DMS114 treated with DMSO at 0.1 percent for 48 hours (cell line): ENCODE results near the gene G3BP2.

Experiments used
- DNase-seq: peaks from one replicate; lab custom pipeline; 2025; ENCODE audit not compliant: unreplicated experiment; lab: John Stamatoyannopoulos, UW

Gene G3BP2

DNA sequence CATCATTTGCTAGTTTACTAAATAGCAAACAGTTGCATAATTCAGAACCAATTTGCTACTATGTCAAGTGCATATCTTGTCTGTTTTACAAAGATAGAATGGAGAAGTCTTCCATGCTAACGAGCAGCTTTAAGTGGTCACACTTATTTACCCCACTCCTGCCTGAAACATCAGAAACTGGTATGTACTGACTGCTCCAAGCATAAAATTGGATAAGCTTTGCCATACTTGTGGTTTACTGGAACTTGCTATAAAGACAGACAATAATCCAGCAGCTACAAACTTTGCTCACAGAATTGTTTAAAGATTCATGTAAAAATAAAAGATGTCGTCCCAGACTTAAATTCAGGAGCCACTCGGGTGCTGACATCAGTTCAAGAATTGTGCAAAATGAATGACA lies 29.6 kb downstream of the G3BP2 start:
- no peak for DNase-seq

DNA sequence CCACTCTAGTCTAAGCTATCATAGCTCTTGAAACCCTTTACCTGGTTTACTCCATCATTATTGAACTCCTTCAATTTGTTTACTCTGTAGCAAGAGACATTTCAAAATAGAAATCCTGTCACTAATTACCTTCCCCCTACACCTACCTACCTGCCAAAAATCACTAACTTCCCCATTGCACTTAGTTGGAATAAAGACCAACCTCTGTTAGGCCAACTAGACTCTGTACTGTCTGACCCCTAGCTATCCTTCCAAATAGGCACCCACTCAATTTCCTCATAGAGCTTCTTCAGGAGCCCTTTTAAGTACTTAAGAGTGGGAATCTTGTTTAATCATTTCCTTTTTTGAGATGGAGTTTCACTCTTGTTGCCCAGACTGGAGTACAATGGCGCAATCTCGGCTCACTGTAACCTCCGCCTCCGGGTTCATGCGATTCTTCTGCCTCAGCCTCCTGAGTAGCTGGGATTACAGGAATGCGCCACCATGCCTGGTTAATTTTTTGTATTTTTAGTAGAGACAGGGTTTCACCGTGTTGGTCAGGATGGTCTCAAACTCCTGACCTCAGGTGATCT lies 34.0 kb downstream of the G3BP2 start:
- no peak for DNase-seq

DNA sequence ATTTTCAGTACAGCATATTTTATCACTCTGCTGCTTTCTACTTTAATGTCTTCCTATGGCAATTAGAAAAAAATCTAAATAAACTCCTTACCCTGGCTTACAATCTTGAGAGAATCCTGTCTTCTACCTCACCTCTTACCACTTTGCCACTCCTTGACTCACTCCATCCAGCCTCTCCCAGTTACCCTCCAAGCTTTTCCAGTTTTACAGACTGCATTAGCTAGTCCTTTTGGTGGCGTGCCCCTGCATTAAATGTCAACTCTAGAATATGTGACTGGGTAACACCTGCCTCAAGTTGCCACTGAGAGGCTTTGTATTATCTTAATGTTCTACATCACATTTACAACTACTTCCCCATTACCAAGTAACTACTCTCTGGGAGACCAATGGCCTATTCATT lies 35.4 kb downstream of the G3BP2 start:
- no peak for DNase-seq

DNA sequence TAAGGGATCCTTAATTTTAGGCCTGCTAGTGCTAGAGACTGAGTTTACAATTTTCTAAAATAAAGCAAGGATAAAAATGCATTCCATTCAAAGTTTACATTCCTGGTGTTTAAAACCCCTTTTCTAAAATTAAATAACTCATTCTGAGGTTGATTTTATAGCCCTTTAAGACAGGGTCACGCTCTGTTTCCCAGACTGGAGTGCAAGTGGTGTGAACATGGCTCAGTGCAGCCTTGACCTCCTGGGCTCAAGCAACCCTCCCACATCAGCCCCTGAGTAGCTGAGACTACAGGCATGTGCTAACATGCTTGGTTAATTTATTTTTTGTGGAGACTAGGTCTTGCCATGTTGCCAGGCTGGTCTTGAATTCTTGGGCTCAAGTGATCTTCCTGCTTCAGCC lies 36.0 kb downstream of the G3BP2 start:
- DNase-seq: no peak

DNA sequence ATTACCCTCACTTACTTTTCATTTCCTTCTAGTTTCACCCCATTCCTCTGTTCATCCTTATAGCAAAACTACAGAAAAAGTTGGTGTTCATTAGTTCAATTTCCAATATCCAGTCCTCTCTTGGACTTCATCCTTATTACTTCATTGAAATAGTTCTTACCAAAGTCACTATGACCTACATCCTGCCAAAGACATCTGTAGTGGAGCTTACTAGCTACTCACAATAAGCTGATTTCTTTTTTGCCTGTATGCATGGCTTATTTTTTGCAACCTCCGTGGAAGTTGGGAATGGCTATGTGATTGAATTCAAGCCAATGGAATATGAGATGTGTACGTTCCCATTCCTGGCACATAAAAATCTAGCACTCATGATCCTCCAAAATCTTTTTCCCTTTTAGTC lies 38.3 kb downstream of the G3BP2 start:
- no peak for DNase-seq

DNA sequence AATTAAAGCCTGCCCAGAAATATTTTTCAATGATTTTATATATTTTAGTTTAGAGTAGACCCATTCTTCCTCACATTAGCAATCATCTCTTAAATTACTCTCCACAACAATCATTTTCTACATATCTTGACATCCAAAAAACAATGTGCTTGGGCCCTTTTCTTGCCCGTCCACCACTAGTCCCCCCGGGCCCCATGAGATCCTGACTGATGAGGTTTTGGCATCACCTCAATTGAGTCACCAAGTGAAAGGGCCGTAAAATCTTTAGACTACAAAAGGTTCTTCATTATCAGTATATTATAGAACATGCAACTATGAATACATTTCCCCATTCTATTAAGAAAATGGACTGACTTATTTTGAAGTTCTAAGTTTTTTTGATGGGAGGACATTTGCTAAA lies 38.9 kb downstream of the G3BP2 start:
- DNase-seq: no peak

DNA sequence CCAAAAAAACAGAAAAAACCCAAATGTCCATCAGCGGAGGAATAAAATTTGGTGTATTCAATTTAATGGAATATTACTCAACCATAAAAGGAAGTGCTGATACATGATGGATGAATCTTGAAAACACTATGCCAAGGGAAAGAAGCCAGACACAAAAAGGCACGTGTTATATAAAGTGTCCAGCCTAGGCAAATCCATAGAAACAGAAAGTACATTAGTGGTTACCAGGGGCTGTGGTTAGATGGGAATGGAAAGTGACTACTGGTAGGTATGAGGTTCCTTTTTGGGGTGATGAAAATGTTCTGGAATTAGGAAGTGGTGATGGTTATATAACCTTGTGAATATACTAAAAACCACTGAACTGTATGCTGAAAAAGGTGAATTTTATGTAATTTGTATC lies 39.4 kb downstream of the G3BP2 start:
- no peak for DNase-seq

DNA sequence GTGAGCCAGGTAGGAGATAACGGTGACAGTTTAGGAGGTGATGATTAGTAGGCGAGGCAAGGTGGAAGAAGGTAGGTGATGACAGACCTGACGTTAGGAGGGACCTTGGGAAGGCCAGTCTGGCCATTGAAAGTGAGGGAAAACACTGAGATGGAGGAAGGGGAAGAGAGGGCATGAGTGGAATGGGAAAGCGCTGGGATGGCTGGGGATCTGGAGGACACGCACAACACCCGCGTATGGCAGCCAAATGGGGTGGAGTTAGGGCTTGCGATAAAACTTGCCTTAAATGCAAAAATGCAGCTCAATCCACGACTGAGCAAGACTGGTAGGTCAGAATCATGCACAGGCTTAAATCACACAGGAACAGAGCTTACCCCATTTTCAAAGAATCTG lies 42.3 kb downstream of the G3BP2 start:
- DNase-seq: no peak

DNA sequence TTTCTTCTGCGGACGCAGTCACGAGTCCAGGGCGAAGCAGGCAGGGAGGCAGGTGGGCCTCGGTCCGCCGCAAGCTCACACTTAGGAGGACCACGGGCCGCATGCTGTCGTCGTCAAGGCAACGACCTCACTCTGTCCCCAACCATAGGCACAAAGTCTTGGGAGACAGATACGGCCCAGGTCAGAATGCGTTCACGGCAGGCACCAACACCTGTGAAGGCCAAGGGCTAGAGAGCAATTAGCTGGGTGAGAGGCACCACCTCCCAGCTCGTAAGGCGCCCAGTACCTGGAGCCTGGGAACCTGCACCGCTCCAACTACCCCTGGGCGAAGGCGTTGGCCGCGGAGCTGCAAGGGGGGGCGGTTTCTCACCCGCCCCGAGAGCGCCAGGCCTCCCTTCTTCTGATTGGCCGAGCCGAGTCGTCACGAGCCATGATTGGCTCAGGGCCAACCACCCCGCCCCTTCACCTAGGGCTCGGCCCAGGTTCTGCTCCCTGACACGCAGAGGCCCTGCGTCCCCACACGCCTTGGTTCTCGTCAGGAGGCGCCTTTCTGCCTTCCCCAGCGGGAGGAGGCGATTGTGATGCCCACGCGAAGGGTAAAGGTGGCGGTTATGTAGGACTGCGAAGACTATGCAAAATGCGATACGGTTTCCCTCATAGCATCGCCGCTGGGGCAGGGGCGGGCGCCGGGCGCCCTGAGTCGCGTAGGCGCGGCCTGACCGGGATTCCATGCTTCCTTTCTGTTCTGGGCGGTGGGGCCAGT lies 42.9 kb downstream of the G3BP2 start, which contains the start of gene CDKL2:
TSS of gene CDKL2 (minus strand) at position 355 of the 763 bp plus-strand sequence. CDS start 4,540 bp downstream, outside the sequence.
- no peak for DNase-seq

DNA sequence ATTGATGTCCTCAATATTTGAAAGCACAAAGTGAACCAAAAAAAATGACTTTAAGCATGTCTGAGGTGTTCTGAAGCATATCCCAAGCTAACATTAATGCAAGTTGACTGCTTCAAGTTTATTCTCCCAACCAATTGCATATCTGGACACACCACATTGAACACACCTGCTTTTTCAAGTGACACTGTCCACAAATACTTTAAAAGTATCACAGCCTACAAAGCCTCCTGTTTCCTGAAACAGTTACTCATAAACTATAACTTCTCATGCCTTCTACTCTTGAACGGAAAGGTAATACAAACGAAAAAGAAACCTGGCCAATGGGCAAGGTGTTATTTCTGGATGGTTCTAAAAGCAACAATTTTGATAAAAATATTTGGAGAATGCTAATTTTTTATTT lies 44.0 kb downstream of the G3BP2 start:
- no peak for DNase-seq

DNA sequence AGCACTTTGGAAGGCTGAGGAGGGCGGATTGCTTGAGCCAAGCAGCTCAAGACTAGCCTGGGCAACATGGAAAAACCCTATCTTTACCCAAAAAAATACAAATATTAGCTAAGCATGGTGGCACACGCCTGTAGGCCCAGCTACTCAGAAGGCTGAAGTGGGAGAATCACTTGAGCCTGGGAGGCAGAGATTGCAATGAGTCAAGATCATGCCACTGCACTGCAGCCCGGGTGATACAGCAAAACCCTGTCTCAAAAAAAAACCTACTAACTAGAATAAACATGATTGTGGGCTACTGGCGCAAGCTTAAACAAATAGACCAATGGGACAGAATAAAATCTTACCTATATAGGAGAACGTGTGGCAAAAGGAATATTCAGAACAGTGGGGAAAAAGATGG lies 50.2 kb downstream of the G3BP2 start:
- DNase-seq: no peak

DNA sequence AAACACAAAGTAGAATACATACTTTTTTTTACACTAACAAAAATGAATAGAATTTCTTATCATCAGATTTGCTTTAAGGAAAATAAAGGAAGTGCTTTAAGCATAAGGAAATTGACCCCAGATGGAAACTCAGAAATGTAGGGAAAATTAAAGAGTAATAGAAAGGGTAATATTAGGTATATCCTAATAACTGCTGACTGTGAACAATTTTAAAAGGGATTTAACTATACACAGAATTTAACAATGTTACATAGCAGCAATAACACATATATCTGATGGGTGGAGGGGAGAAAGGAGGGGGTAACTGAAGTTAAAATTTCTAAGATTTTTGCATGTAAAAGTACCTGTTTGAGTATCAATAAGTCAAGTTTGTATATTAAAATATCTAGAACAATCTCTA lies 51.5 kb downstream of the G3BP2 start:
- DNase-seq: no peak

DNA sequence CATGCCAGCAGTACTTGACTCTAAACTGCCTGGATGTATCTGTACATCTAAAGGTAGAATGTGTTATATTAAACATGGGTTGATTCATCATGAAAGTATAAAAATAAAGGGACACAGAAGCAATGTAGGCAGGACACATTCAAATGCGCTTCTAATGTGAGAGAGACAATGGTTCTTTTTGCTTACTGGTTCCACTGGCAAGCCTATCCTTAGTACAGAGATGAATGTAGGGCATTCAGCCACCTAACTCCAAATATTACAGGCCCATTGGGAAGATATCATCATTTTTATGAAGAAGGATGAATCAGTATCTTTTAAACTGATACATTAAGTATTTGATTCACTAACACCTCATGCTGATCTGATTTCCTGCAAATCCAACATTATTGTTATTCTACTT lies 60.9 kb downstream of the G3BP2 start:
- no peak for DNase-seq

DNA sequence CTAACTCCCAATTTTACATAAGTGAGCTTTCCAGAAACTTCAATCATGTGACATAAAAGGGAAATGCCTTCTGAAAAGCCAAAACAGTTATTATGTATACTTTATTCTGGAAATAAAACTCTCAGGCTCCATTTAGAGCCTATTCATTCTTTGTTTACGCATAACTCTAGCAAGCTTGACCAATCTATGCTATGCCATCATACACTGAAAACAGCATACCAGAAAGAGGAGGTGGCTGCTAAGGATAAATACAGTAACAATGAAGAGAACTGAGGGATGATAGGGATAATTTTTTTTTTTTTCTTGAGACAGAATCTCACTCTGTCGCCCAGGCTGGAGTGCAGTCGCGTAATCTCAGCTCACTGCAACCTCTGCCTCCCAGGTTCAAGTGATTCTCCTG lies 67.3 kb downstream of the G3BP2 start:
- DNase-seq: no peak

DNA sequence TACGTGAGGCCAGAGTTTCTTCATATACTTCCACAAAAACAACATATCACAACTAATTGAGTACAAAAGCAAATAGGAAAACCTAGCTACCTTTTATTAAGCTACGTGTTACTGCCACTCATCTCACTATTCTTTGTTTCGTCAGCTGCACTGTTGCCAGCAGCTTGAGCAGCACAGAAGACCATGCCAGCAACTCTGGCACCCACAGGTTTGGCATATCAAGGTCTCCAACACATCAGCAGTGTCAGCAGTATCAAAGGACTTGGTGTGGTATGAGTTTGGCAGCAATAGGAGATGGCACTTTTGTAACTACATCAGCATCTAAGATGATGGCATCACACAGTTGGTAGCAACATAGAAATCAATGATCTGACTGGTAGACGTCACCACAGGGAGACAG lies 73.6 kb downstream of the G3BP2 start:
- DNase-seq: no peak

DNA sequence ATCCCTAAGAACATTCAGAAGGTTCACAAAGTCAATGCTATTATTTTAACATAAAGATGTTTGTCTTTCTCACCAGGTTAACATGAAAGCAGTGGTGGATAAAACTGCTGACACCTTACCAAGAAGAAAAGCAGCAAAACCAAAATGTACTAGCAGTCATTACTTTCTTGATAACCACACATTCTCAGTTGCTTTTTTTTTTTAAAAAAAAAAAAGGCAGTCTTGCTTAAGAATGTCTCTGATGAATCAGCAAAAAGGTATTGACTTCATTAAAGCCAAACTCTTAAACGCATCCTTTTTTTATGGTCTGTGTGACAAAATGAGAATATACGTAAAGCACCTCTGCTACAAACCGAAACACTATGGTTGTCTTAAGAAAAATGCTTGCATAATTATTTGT lies 74.8 kb downstream of the G3BP2 start:
- no peak for DNase-seq

DNA sequence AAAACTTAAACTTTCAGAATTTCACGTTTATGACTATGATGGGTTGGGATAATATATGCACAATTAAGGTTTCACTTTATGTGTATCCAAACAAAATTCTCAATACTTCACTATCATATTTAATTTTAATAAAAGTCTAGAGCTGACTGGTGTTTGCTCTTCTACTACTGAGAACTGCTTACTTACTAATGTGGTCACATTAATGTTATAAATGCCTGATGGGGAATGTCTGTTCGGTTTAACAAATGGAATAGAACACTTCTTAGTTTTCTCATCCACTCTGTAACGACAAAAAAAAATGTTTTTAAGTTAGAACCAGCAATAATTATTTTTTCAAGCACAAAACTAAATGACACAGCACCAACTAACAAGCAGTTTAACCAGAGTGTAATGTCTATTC lies 77.2 kb downstream of the G3BP2 start:
- DNase-seq: no peak

DNA sequence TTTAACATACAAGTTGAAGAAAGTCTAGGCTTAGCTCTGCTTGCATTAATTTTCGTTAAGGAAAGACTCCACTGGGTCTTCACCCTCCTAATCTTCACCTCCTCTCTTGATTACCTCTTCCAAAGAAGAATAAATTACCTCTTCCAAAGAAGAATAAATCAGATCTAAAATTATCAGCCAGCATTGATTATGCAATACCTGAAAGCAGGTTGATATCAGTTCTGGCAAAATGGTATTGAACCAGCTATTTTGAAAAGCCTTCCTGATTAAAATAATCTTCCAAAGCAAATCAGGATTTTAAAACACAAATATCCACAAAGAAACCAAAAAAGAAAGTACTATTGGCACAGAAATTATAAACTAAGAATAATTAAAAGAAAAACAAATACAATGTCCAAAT lies 79.8 kb downstream of the G3BP2 start:
- no peak for DNase-seq
